Astrocyte (in vitro differentiated cells and primary cell): ENCODE results near the gene RFC3. TPM values are rescaled to one million over a fixed set of nuclear protein-coding genes. Genes with fewer than 3 reads are reported as not detected.
A peak's percentile ranks its signal among the peaks of the same experiment; 100 is the strongest.

Experiments used
- DNase-seq: peaks from one replicate; pipeline ENCODE4 v3.0.0-alpha.2; 2010; ENCODE audit warnings: low read depth
- FAIRE-seq: peaks from 2 replicates; lab custom pipeline; 2011; peaks lifted over from hg19 to GRCh38; lab: Jason Lieb, UNC
- H2AFZ ChIP-seq: 2 replicates; pipeline ENCODE4 v1.6.0; 2012; ENCODE audit warnings: low read depth, low read length, inconsistent platforms
- H3K27ac ChIP-seq: 2 replicates; pipeline ENCODE4 v1.5.1; 2011; ENCODE audit warnings: low read depth, low read length, inconsistent platforms
- H3K27me3 ChIP-seq: 2 replicates; pipeline ENCODE4 v1.6.0; 2011; ENCODE audit warnings: low read length, inconsistent platforms; ENCODE audit not compliant: insufficient read depth
- H3K36me3 ChIP-seq: 2 replicates; pipeline ENCODE4 v1.5.1; 2011; ENCODE audit warnings: low read length, inconsistent platforms; ENCODE audit not compliant: insufficient read depth
- H3K4me1 ChIP-seq: 2 replicates; pipeline ENCODE4 v1.5.1; 2011; ENCODE audit warnings: low read length, inconsistent platforms; ENCODE audit not compliant: insufficient read depth
- H3K4me2 ChIP-seq: 2 replicates; pipeline ENCODE4 v1.6.0; 2012; ENCODE audit warnings: low read length, inconsistent platforms
- H3K4me3 ChIP-seq: 2 replicates; pipeline ENCODE4 v1.5.1; 2011; ENCODE audit warnings: low read depth, mild to moderate bottlenecking, low read length, inconsistent platforms; ENCODE audit not compliant: insufficient read depth
- H3K79me2 ChIP-seq: 2 replicates; pipeline ENCODE4 v1.6.0; 2012; ENCODE audit warnings: mild to moderate bottlenecking, low read length, inconsistent platforms; ENCODE audit not compliant: insufficient read depth
- H3K9ac ChIP-seq: 2 replicates; pipeline ENCODE4 v1.6.0; 2012; ENCODE audit warnings: mild to moderate bottlenecking, low read length, inconsistent platforms
- H3K9me3 ChIP-seq: 2 replicates; pipeline ENCODE4 v1.5.1; 2012; ENCODE audit warnings: low read depth, mild to moderate bottlenecking, low read length, inconsistent platforms; ENCODE audit not compliant: insufficient read depth
- H4K20me1 ChIP-seq: 2 replicates; pipeline ENCODE4 v1.6.0; 2012; ENCODE audit warnings: low read length, inconsistent platforms; ENCODE audit not compliant: insufficient read depth
- H3K27ac Mint-ChIP-seq: one replicate; pipeline ENCODE4 v1.8.0; 2021; ENCODE audit warnings: mild to moderate bottlenecking, mixed read lengths; ENCODE audit not compliant: unreplicated experiment
- H3K27me3 Mint-ChIP-seq: one replicate; pipeline ENCODE4 v1.8.0; 2021; ENCODE audit warnings: low read depth, mixed read lengths; ENCODE audit not compliant: unreplicated experiment
- H3K36me3 Mint-ChIP-seq: one replicate; pipeline ENCODE4 v1.8.0; 2021; ENCODE audit warnings: low read depth, mixed read lengths; ENCODE audit not compliant: unreplicated experiment
- H3K4me1 Mint-ChIP-seq: one replicate; pipeline ENCODE4 v1.8.0; 2021; ENCODE audit warnings: low read depth, mixed read lengths; ENCODE audit not compliant: unreplicated experiment
- H3K4me3 Mint-ChIP-seq: one replicate; pipeline ENCODE4 v1.8.0; 2021; ENCODE audit warnings: mild to moderate bottlenecking, moderate library complexity, mixed read lengths; ENCODE audit not compliant: unreplicated experiment
- H3K9me3 Mint-ChIP-seq: one replicate; pipeline ENCODE4 v1.8.0; 2021; ENCODE audit warnings: mild to moderate bottlenecking, mixed read lengths; ENCODE audit not compliant: unreplicated experiment
- EZH2 ChIP-seq: IDR thresholded peaks from 2 replicates; pipeline ENCODE4 v1.6.1; 2012; ENCODE audit warnings: mild to moderate bottlenecking, low read length, inconsistent platforms; ENCODE audit not compliant: insufficient read depth
- total RNA-seq: library from RNA; stranded (reverse); gene quantifications from 2 replicates; pipeline ENCODE4 v1.2.1, GENCODE V29; 2021
- TF ChIP-seq, protein P1 (sequence below): IDR thresholded peaks from 2 replicates; pipeline ENCODE4 v1.5.1; 2011; ENCODE audit warnings: low read depth, mild to moderate bottlenecking, inconsistent platforms, low read length, moderate library complexity; ENCODE audit not compliant: insufficient read depth

The RFC3 gene
- total RNA-seq, 1 donor from 2014 or later = 8.2 TPM

DNA sequence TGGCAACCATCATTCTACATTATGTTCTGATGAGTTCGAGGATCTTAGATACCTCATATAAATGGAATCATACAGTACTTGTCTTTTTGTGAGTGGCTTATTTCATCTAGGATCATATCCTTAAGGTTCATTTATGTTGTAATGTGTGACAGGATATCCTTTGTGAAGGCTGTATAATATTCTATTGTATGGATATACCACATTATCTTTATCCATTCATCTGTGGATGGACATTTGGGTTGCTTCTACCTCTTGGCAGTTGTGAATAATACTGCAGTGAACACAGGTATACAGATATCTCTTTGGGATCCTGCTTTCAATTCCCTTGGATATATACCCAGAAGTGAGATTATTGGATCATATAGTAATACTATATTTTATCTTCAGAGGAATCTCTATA is 33.2 kb upstream of the RFC3 start:
- no peak overlapping the region for H3K27ac Mint-ChIP-seq
- TF ChIP-seq EZH2 = no peak
- TF ChIP-seq, protein P1, sequence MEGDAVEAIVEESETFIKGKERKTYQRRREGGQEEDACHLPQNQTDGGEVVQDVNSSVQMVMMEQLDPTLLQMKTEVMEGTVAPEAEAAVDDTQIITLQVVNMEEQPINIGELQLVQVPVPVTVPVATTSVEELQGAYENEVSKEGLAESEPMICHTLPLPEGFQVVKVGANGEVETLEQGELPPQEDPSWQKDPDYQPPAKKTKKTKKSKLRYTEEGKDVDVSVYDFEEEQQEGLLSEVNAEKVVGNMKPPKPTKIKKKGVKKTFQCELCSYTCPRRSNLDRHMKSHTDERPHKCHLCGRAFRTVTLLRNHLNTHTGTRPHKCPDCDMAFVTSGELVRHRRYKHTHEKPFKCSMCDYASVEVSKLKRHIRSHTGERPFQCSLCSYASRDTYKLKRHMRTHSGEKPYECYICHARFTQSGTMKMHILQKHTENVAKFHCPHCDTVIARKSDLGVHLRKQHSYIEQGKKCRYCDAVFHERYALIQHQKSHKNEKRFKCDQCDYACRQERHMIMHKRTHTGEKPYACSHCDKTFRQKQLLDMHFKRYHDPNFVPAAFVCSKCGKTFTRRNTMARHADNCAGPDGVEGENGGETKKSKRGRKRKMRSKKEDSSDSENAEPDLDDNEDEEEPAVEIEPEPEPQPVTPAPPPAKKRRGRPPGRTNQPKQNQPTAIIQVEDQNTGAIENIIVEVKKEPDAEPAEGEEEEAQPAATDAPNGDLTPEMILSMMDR = no peak
- no peak for DNase-seq
- Histone ChIP-seq H3K4me3 (no peak overlapping the region), H3K4me2 (no peak overlapping the region), H3K79me2 (no peaks in the 10 kb centered on the region), H3K9ac (no peak overlapping the region), H2AFZ (no peak overlapping the region), H3K9me3 (no peaks in the 10 kb centered on the region), H3K27ac (no peak overlapping the region), H3K27me3 (no peaks in the 10 kb centered on the region), H3K4me1 (no peaks in the 10 kb centered on the region), H4K20me1 (no peaks in the 10 kb centered on the region), H3K36me3 (no peaks in the 10 kb centered on the region)
- H3K27me3 Mint-ChIP-seq = no peaks in the 10 kb centered on the region
- no peak overlapping the region for H3K4me3 Mint-ChIP-seq
- FAIRE-seq = no peak
- peaks cover 1% of the 10 kb centered on the region for H3K9me3 Mint-ChIP-seq
- H3K4me1 Mint-ChIP-seq = no peaks in the 10 kb centered on the region
- H3K36me3 Mint-ChIP-seq = no peaks in the 10 kb centered on the region

DNA sequence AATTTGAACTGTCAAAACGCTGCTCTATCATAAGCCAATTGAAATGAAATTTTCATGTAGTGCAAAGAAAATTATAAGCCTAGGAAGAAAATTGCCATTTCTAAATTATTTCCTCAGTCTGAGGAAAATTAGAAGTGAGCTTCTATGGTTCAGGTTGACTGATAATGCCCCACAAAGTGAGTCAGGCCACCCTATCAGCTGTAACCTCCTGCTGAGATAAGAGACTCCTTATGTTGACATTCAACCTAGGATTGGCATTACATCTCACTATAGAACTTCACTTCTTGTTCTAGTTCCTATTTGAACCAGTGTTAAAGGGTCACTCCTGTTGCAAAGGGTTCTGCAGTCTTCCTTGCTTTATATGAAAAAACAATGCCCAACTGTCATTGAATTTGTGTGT is 32.6 kb upstream of the RFC3 start:
- TF ChIP-seq EZH2 = no peak
- TF ChIP-seq, protein P1 = no peak
- H3K27me3 ChIP-seq = no peaks in the 10 kb centered on the region
- H3K4me1 ChIP-seq = no peaks in the 10 kb centered on the region
- H3K9me3 ChIP-seq = no peaks in the 10 kb centered on the region
- no peaks in the 10 kb centered on the region for H3K36me3 ChIP-seq
- no peak overlapping the region for H3K9ac ChIP-seq
- Mint-ChIP-seq H3K4me1 (no peaks in the 10 kb centered on the region), H3K9me3 (peaks cover 1% of the 10 kb centered on the region), H3K36me3 (no peaks in the 10 kb centered on the region), H3K27ac (no peak overlapping the region), H3K27me3 (no peaks in the 10 kb centered on the region), H3K4me3 (no peak overlapping the region)
- DNase-seq = no peak
- H2AFZ ChIP-seq = no peak overlapping the region
- no peak for FAIRE-seq
- H3K4me3 ChIP-seq = no peak overlapping the region
- H3K79me2 ChIP-seq = no peaks in the 10 kb centered on the region
- H3K27ac ChIP-seq = no peak overlapping the region
- no peak overlapping the region for H3K4me2 ChIP-seq
- H4K20me1 ChIP-seq = no peaks in the 10 kb centered on the region

DNA sequence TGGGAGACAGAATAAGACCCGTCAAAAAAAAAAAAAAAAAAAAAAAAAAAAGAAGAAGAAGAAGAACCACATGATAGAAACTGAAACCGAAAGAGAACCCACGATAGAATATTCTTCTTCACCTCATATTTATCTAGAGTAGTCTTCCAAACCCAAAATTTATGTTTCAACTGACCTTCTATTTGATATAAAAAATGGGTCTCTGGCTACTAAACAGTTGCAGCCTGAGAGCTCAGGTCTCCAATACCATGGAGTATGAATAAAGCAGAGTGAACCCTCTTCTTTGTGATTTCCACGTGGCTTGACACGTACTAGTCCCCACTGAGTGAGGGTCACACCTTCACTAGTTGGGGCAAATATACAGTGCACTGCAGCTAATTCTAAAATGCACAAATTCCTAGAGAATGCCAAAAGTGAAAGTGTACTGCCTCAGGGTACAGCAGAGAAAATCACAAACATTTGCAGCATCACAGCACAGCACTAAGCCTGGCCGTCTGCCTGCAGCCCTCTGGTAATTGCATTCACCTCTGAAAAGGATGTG is 30.8 kb upstream of the RFC3 start:
- H3K27ac ChIP-seq = no peak overlapping the region
- no peaks in the 10 kb centered on the region for H3K4me1 Mint-ChIP-seq
- H3K27ac Mint-ChIP-seq = no peak overlapping the region
- H3K4me3 ChIP-seq = no peak overlapping the region
- H3K4me1 ChIP-seq = no peaks in the 10 kb centered on the region
- no peak for DNase-seq
- no peak for TF ChIP-seq EZH2
- TF ChIP-seq, protein P1 = no peak
- no peaks in the 10 kb centered on the region for H3K79me2 ChIP-seq
- H3K9ac ChIP-seq = no peak overlapping the region
- FAIRE-seq = no peak
- H3K4me2 ChIP-seq = peak overlapping the region; percentile 39
- H3K36me3 ChIP-seq = no peaks in the 10 kb centered on the region
- H3K4me3 Mint-ChIP-seq = no peak overlapping the region
- no peaks in the 10 kb centered on the region for H3K27me3 Mint-ChIP-seq
- no peaks in the 10 kb centered on the region for H4K20me1 ChIP-seq
- no peaks in the 10 kb centered on the region for H3K36me3 Mint-ChIP-seq
- H2AFZ ChIP-seq = no peak overlapping the region
- no peaks in the 10 kb centered on the region for H3K9me3 ChIP-seq
- H3K9me3 Mint-ChIP-seq = peaks cover 1% of the 10 kb centered on the region
- H3K27me3 ChIP-seq = no peaks in the 10 kb centered on the region
